ENCODE measurements around the gene HPS5.

Gene HPS5

DNA sequence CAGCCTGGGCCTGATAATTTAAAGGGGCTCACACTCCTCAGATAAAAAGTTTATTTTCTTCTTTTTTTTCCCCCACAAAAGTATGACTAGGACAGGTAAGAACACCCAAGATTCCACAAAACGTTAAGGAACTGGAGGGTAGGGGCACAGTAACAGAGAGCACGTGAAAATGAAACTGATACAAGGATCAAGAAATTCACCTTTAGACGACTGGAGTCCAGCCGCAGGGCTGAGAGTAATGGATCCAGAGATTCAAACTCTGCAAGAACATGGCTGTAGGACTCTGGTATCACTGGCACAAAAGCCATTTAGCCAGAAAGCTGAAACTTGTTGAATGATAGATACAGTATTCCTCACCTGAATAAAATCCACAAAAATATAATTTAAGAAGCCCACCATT lies 4.4 kb downstream of the HPS5 start:
- no peak for DNase-seq (ENCODE audit: low read depth)

DNA sequence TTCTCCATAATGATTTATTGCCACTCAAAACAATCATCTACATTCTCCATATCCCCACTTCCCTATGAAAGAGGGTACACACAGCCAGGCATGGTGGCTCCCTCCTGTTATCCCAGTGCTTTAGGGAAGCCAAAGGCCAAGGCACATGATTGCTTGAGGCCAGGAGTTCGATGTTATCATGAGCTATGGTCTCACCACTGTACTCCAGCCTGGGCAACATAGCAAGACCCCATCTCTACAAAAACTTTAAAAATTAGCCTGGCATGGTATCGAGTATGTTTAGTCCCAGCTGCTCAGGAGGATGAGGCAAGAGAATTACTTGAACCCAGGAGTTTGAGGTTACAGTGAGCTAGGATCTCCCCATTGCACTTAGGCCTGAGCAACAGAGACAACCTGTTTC lies 6.0 kb downstream of the HPS5 start:
- no peak for DNase-seq (ENCODE audit: low read depth)

DNA sequence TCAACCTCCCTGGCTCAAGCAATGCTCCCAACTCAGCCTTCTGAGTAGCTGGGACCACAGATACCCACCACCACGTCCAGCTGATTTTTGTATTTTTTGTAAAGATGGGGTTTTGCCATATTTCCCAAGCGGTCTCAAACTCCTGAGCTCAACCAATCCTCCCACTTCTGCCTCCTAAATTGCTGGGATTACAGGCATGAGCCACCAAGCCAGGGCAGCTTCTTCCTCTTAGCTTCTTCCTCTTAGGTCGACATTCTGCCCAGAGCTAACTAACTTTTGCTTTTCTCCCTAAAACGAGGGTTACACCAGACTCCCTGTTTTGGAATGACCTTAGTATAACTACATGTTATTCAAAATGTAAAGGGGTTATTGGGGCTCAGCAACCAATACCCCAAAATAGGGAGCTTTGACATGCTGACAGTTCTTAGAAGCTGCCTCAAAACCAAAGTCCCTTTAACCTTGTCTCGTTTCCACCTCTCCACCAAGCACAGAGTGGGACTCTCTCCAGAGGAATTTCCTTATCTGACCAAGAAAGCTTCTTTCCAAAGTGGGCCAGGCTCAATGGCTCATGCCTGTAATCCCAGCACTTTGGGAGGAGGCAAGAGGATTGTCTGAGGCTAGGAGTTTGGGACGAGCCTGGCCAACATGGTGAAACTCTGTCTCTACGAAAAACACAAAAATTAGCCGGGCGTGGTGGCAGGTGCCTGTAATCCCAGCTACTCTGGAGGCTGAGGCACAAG lies 7.0 kb downstream of the HPS5 start:
- no peak for DNase-seq (ENCODE audit: low read depth)

DNA sequence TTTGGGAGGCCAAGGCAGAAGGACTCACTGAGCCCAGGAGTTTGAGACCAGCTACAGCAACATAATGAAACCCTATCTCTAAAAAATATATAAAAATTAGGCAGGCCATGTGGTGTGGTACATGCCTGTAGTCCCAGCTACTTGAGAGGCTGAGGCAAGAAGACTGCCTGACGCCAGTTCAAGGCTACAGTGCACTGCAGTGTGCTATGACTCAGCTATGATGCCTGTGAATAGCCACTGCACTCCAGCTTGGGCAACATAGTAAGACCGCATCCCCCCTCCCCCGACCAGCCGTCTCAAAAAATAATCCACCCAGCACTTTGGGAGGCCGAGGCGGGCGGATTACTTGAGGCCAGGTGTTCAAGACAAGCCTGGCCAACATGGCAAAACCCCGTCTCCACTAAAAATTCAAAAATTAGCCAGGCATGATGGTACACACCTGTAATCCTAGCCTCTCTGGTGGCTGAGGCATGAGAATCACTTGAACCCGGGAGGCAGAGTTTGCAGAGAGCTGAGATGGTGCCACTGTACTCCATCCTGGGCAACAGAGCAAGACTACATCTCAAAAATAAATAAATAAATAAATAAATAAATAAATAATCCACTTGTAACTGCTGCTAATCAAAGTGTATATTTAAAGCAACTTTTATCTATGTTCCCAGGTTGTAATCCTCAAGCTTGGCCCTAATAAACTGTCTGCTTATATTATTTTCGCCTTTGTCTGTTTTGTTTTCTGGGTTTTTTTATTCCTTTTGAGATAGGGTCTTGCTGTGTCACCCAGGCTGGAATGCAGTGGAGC lies 7.8 kb downstream of the HPS5 start:
- peak; percentile 30 for DNase-seq (ENCODE audit: low read depth)

DNA sequence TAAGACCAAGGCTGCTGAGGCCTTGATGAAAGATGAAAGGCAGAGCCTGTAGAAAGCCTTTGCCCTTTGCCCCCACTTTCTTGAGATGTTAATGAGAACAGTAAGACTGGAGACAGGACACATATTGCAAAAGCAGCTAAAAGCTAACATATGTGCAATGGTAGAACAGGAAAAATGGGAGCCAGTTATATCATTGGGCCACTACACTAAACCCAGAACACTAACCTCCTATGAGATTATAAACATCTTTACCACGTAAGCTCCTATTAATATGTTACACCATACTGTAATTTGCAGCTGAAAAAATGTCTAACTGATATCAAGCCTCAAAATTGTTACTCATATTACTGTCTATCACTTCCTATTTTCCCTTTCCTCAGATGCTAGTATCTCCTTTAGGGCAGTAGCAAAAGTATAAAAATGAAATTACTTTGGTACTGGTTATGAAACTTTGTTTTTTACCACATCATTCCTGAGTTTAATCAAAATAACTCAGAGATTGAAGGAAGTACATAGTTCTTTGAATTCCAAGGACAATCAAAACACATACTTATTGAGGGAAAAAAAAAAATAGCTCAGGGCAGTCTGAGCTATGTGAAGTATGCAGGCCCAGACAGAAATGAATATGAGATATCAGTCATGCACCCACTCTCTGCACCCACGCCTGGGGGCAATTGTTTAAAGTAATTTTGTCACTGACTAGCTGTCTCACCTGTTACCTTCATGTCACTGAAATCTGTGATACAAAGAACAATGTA lies 9.1 kb downstream of the HPS5 start:
- DNase-seq (ENCODE audit: low read depth), result peak; percentile 72

DNA sequence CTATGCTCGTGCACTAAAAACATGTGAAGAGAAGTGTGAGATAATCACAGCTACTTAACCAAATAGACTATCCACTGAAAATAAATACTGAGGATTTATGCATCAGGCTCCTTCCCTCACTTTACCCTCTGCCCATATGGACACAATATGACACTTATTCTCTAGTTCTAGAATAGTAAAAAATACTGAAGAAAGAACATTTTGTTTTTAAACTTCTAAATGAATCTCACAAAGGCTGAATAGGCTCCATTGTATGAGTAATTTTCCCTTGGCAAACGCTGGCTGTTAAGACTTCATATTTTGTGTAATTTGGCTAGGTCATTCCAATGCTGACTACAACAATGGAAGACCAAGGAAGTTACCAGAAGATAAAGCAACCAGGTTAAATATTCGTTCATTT lies 9.9 kb downstream of the HPS5 start:
- DNase-seq (ENCODE audit: low read depth), result peak; percentile 20

DNA sequence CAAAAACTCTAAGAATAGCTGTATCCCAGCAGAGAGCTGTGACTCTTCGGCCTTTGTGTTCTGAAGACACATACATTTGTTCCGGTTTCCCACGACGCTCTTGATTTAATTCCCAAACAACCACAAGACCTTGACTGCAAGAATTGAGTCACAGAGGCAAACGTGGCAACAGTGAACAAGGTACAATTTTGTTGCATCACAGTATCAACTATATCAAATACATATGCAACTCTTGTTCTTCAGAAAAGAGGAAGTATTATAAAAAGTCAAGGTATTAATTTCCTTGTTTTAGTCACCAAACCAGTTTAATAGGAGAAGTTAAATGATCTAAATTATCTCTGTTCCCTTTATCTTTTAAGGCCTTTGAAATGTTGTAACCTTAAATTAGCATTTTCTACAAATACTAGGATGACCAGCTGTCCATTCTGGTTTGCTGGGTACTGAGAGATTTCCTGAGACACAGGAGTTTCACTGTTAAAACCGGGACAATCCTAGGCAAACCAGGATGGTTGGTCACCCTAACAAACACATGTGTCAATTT lies 11.1 kb downstream of the HPS5 start:
- DNase-seq (ENCODE audit: low read depth), result peak; percentile 22

DNA sequence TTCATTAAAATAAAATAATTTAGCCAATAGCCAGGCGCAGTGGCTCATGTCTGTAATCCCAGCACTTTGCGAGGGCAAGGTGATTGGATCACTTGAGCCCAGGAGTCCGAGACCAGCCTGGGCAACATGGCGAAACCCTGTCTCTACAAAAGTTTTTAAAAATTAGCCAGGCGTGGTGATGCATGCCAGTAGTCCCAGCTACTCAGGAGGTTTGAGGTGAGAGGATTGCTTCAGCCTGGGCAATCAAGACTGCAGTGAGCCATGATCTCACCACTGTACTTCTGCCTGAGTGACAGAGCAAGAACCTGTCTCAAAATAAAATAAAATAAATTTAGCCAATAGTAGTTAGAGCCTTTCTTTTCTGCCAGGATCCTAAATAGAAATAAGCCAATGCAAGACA lies 12.2 kb downstream of the HPS5 start:
- DNase-seq (ENCODE audit: low read depth), result no peak

DNA sequence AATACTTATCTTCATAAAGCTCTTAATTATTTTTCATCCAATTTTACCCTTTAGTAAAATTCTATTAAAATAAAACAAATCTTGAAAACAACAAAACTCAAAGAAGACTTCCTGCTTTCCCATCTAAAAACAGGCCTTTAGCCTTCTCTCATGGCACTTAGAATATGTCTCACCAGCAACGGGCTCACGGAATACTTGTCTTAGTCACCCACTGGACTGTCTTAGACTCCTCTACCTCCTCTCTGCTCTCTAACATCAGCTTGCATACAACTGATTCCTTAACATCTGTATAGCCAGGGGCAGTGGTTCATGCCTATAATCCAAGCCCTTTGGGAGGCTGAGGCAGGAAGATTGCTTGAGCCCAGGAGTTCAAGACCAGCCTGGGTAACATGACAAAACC lies 13.7 kb downstream of the HPS5 start:
- no peak for DNase-seq (ENCODE audit: low read depth)

DNA sequence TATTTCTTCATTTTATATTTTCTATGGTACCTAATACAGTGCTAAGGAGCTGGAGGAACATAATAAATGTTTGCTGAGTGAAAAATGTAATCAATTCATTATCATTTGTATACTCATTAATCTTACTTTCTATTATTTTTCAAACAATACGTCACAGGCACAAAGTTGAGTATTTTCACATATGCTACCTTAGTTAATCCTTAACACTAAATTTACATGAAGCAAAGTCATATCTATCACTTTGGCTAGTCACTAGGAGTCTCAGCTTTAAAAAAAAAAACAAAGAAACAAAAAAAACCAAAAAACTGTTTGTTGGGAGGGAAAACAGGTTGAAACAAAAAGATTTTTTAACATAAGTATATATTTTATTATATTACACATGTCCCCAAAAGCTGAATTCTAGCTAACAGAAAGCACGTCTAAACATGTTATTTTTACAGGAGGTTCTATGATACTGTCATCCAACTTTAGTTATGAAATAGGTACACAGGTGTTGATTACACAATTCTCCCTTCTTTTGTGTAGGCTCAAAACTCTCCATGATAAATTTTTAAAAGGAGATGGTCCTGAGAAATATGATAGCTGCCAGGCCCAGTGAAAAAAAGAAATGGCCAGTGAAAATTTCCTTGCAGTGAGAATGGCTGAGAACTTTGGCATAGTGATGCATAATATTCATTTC lies 14.3 kb downstream of the HPS5 start:
- no peak for DNase-seq (ENCODE audit: low read depth)

DNA sequence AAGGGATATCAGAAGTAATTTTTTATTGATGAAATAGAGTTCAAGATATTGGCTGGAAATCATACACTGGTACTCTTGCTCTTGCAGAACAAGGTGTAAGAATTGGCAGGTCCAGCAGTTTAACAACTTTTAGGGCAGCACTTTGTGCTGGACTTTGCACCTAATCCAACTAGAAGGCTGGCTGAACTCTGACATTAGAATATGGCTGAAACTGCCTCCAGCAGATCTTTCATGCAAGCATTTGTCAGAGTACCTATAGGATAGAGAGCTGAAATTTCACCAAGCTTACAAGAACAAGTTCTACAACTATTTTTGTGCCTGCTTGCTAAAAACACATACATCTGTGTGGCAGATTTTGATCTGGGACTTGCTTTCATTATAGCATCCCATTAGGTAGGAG lies 17.2 kb downstream of the HPS5 start:
- DNase-seq (ENCODE audit: low read depth), result no peak

DNA sequence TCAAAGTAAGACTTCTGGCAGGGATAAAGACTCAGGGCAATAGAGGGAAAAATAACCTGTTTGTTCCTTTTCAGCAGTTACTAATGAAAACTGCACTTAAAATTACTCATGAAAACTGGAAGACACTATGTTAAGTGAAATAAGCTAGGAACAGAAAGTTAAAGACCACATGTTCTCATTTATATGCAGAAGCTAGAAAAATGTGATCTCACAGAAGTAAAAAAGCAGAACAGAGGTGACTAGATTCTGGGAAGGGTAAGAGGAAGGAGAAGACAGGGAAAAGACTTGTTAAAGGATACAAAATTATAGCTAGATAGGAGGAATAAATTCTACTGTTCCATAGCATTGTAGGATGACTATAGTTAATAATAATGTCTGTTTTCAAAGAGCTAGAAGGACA lies 22.2 kb downstream of the HPS5 start:
- DNase-seq (ENCODE audit: low read depth), result no peak

DNA sequence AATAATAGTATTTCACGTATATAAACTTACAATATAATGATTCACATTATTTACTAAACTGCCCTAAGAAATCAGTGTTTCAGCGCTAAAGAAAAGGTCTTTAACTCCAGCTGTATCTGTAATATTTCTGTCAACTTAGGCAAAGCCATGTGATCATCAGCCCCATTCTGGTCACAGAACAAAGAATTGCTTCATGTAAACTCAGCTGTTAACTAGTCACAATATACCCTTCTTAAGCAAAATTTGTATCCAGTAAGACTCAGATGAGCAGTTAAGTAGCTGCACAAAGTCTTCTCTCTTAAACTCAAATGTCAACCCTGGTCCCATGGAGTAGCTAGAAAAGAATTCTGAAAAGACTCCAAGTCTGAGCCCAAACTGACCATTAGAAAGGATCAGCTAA lies 26.6 kb downstream of the HPS5 start:
- no peak for DNase-seq (ENCODE audit: low read depth)

DNA sequence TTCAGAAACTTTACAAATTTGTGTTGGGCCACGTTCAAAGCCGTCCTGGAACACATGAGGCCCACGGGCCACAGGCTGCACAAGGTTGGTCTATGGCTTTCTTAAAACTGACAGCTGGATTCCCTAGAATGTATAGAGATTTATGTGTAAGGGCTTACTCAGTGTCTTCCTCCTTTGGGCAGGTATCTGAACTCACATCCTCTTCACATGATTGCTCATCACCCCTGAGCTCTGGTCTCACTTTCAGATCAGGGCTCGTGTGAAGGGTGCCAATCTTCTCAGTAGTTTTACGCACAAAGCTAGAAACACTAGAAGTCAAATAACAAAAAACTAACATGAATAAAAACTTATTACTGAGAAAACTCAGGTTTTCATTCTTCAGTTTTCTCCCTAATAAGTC lies 27.1 kb downstream of the HPS5 start:
- DNase-seq (ENCODE audit: low read depth), result no peak

DNA sequence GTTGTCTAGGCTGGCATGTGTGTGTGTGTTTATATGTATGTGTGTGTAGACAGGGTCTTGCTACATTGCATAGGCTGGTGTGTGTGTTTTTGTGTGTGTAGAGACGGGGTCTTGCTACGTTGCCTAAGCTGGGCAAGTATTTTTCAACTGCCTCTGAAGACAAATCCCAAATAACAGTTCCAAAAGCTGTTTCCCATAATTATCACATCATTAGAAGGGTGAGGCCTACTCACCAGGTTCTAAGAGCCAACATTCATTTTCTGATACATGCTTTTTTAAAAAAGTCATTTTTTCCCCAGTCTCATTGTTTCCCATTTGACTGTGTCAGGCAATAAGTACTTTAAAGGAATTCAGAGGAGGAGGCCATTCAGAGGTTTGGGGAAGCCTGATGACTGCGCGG lies 33.0 kb downstream of the HPS5 start:
- DNase-seq (ENCODE audit: low read depth), result no peak

DNA sequence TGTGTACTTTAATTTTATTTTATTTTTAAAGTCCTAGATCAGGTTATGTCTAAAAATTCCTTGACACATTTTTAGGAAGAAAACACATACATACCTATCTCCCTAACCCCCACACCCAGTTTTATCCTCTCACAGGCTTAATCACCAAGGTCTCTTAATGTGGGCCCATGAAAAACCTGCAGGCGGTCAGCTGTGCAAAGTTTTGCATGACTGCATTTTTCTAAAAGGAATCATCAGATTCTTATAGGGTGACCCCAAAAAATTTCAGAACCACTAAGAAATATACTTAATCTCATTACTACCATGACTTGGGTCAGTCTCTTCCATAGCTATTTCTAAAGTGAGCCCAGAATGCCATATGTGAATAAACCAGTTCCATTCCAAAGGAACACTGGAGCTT lies 36.1 kb downstream of the HPS5 start:
- no peak for DNase-seq (ENCODE audit: low read depth)

DNA sequence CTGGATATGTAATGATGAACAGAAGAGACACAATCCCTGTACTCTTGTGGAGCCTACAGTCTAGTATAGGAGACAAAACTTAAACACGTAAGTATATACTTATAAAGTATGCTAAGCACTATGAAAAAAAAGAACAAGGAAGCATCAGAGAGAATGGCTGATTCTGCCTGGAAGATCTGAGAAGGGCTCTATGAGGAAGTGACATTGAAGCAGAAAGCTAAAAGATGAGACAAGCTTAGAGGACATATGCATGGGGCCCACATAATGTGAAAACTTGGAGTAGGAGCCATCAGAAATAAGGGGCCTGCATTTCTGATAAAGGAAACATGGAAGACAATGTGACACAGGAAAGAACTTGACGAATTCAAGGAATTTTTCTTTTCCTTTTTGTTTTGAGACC lies 39.3 kb downstream of the HPS5 start:
- DNase-seq (ENCODE audit: low read depth), result no peak

DNA sequence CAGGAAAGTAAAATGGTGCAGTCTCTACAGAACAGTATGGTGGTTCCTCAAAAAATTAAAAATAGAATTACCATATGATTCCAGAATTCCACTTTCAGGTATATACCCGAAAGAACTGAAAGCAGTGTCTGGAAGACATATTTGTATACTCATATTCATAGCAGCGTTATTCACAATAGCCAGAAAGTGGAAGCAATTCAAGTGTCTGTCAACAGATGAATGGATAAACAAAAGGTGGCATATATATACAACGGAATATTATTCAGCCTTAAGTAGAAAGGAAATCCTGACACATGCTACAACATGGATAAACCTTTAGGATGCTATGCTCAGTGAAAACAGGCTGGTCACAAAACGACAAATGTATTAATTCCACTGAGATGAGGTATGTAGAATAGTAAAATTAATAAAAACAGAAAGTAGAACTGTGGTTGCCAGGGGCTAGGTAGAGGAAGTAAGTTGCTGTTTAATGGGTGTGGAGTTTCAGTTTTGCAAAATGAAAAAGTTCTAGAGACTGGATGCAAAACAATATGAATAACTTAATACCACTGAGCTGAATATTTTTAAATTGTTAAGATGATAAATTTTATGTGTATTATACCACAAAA lies 41.4 kb downstream of the HPS5 start:
- DNase-seq (ENCODE audit: low read depth), result no peak

DNA sequence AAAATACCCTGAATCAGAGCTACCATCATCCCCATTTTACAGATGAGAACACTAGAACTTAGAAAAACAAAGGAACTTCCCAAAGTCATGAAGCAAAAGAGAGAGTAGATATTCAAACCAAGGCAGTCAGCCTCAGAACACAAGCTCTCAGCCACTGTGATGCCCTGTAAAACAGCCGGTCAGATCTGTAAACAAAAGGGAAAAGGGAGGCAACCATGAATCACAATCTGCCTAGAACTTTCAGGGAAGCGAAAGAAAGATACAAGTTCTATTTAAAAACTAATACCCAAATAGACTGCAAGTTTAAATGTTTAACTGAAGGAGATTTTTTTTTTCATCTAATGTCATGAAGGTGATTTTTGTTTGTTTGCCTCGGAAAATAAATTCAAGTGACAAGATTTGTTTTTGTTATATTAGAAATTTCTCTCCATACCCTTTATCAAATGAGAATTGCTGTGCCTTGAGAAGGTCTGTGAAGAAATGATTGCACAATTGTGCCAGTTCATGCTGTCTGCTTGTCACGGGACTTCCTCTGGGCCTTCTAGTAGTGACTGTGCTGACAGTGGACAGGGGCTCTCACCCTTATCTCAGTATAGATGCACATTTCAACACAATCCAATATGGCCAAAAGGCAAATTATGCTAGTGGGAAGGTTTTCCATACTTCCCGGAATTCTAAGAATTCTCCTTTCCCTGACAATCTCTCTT lies 44.2 kb downstream of the HPS5 start:
- DNase-seq (ENCODE audit: low read depth), result no peak

DNA sequence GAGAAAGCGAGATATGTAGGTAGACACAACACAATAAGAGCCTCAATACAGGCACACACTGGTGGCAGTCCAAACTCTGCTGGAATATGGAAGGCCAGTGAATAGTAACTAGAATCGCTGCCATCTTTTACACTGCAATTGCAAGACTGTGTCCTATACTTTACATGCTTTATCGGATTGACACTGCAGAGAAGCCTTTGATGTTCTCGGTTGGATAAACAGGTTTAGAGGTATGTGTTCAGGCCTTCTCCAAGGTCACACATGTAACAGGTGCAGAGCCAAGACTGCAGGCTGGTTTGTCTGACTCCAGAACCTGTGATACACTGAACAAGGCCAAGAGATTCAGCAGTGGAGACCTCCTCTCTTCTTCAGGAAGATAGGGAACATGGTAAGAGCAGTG lies 50.7 kb downstream of the HPS5 start:
- DNase-seq (ENCODE audit: low read depth), result no peak

DNA sequence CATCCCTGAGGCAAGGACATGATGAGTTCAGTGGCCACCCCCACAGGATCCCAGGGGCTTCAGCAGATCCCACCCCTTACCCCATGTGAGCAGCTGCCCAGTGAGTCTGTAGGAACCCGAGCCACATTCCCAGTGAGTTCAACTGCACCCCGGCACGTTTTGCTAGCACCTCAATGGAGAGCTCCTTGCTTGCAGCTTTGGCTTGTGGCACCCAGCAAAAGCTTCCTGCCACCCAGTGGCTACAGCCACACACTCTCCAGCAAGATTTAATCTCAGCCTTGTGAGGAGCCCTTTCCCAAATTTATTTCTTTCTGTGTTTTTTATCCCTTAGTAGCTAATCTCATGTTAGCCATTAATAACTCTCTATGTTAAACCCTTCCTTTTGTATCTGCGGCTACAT lies 51.8 kb downstream of the HPS5 start:
- no peak for DNase-seq (ENCODE audit: low read depth)

All from fibroblast of gingiva (primary cell).